Parathyroid adenoma (tissue), 2 donors: ENCODE measurements around the gene RDH13.

ENCODE experiments used
- H2AFZ ChIP-seq: fragments of 300-600 bp; sonication (generic); one replicate; pipeline ENCODE4 v1.7.0; 2017; ENCODE audit warnings: antibody characterized with exemption, mild to moderate bottlenecking
- H3K27ac ChIP-seq: fragments of 300-600 bp; sonication (generic); one replicate; pipeline ENCODE4 v1.7.0; 2017
- H3K27me3 ChIP-seq: fragments of 300-600 bp; sonication (generic); one replicate; pipeline ENCODE4 v1.7.0; 2017; ENCODE audit warnings: low read length; ENCODE audit not compliant: control insufficient read depth, insufficient read depth
- H3K36me3 ChIP-seq: fragments of 300-600 bp; sonication (generic); one replicate; pipeline ENCODE4 v1.7.0; 2017; ENCODE audit warnings: low read length; ENCODE audit not compliant: control insufficient read depth, insufficient read depth
- H3K4me1 ChIP-seq: fragments of 300-600 bp; sonication (generic); one replicate; pipeline ENCODE4 v1.7.0; 2017; ENCODE audit warnings: control low read depth
- H3K4me2 ChIP-seq: fragments of 300-600 bp; sonication (generic); one replicate; pipeline ENCODE4 v1.7.0; 2017; ENCODE audit warnings: low read length
- H3K4me3 ChIP-seq: fragments of 300-600 bp; sonication (generic); one replicate; pipeline ENCODE4 v1.7.0; 2017; ENCODE audit warnings: low read depth, low read length
- H3K79me2 ChIP-seq: fragments of 300-600 bp; sonication (generic); one replicate; pipeline ENCODE4 v1.7.0; 2017; ENCODE audit warnings: control low read depth
- H3K9ac ChIP-seq: fragments of 300-600 bp; sonication (generic); one replicate; pipeline ENCODE4 v1.7.0; 2017; ENCODE audit warnings: mild to moderate bottlenecking
- H3K9me3 ChIP-seq: fragments of 300-600 bp; sonication (generic); one replicate; pipeline ENCODE4 v1.7.0; 2017; ENCODE audit warnings: low read length; ENCODE audit not compliant: control insufficient read depth
- TF ChIP-seq, protein P1 (sequence below): fragments of 300-600 bp; sonication (generic); IDR thresholded peaks from one replicate; pipeline ENCODE4 v1.7.0; 2017; ENCODE audit warnings: antibody characterized with exemption, mild to moderate bottlenecking
- donor health status: primary hyperparathyroidism.

The RDH13 gene

GRCh38 chr19:55056827-55057226 lies 6.1 kb downstream of the RDH13 start:
- H3K27ac ChIP-seq, result no peak overlapping the region
- peaks cover 8% of the 10 kb centered on the region for H3K4me1 ChIP-seq
- H3K36me3 ChIP-seq, result no peaks in the 10 kb centered on the region
- no peaks in the 10 kb centered on the region for H3K27me3 ChIP-seq
- no peak overlapping the region for H2AFZ ChIP-seq
- peaks cover 11% of the 10 kb centered on the region for H3K79me2 ChIP-seq
- H3K9me3 ChIP-seq, result no peaks in the 10 kb centered on the region
- H3K4me3 ChIP-seq, result no peak overlapping the region
- H3K4me2 ChIP-seq, result no peak overlapping the region
- TF ChIP-seq, protein P1, sequence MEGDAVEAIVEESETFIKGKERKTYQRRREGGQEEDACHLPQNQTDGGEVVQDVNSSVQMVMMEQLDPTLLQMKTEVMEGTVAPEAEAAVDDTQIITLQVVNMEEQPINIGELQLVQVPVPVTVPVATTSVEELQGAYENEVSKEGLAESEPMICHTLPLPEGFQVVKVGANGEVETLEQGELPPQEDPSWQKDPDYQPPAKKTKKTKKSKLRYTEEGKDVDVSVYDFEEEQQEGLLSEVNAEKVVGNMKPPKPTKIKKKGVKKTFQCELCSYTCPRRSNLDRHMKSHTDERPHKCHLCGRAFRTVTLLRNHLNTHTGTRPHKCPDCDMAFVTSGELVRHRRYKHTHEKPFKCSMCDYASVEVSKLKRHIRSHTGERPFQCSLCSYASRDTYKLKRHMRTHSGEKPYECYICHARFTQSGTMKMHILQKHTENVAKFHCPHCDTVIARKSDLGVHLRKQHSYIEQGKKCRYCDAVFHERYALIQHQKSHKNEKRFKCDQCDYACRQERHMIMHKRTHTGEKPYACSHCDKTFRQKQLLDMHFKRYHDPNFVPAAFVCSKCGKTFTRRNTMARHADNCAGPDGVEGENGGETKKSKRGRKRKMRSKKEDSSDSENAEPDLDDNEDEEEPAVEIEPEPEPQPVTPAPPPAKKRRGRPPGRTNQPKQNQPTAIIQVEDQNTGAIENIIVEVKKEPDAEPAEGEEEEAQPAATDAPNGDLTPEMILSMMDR, result no peak
- H3K9ac ChIP-seq, result no peak overlapping the region

GRCh38 chr19:55053735-55054134 lies 9.2 kb downstream of the RDH13 start:
- Histone ChIP-seq H3K36me3 (no peaks in the 10 kb centered on the region), H3K9me3 (no peaks in the 10 kb centered on the region), H3K4me2 (no peak overlapping the region), H3K27ac (no peak overlapping the region), H3K4me1 (no peaks in the 10 kb centered on the region), H3K27me3 (no peaks in the 10 kb centered on the region), H3K4me3 (no peak overlapping the region), H3K79me2 (peaks cover 10% of the 10 kb centered on the region), H3K9ac (no peak overlapping the region), H2AFZ (no peak overlapping the region)
- TF ChIP-seq, protein P1, result no peak

GRCh38 chr19:55050749-55051532 lies 12.0 kb downstream of the RDH13 start:
- Histone ChIP-seq H3K9me3 (no peaks in the 10 kb centered on the region), H3K79me2 (peaks cover 9% of the 10 kb centered on the region), H3K4me2 (no peak overlapping the region), H2AFZ (no peak overlapping the region), H3K9ac (no peak overlapping the region), H3K4me3 (no peak overlapping the region), H3K27me3 (no peaks in the 10 kb centered on the region), H3K4me1 (no peaks in the 10 kb centered on the region), H3K36me3 (no peaks in the 10 kb centered on the region), H3K27ac (no peak overlapping the region)
- TF ChIP-seq, protein P1, result no peak

DNA sequence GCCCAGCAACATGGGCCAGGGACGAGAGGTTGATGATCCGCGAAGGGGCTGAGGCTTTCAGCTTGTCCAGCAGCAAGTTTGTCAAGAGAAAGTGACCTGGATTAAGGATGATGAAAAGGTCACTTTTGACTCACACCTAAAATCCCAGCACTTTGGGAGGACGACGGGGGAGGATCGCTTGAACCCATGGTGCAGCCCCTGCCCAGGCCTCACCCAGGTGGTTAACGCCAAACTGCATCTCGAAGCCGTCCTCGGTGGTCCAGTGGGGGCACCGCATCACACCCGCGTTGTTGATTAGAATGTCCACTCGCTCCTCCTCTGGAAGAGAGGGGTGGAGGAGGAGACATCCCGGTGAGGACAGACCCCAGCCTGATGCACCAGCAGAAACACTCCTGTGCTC lies 14.5 kb downstream of the RDH13 start:
- Histone ChIP-seq H3K79me2 (peaks cover 2% of the 10 kb centered on the region), H3K4me3 (no peak overlapping the region), H3K36me3 (no peaks in the 10 kb centered on the region), H3K27ac (no peak overlapping the region), H3K27me3 (no peaks in the 10 kb centered on the region), H3K9ac (no peak overlapping the region), H2AFZ (no peak overlapping the region), H3K4me1 (no peaks in the 10 kb centered on the region), H3K4me2 (no peak overlapping the region), H3K9me3 (no peaks in the 10 kb centered on the region)
- TF ChIP-seq, protein P1, result no peak

DNA sequence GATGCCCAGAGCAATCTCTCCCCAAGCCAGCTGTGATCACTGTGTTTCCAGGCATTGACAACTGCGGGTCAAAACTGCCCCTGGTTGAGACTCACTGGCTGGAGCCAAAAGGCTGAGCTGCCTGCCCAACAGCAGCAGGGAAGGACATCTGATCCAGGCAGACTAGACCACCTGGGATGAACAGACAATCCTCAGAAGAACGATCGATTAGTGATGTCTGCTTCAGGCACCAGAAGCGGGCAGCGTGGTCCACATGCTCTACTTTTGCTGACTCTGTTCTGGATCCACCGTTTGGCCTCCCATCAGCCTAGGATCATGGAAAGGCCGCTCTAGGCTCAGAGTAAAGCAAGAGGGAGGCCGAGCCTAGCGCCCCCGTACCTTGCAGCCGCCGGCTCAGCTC lies 15.0 kb downstream of the RDH13 start:
- Histone ChIP-seq H3K4me3 (no peak overlapping the region), H3K4me2 (no peak overlapping the region), H3K36me3 (no peaks in the 10 kb centered on the region), H3K9me3 (no peaks in the 10 kb centered on the region), H3K79me2 (peaks cover 2% of the 10 kb centered on the region), H3K27me3 (no peaks in the 10 kb centered on the region), H3K9ac (no peak overlapping the region), H3K27ac (no peak overlapping the region), H3K4me1 (no peaks in the 10 kb centered on the region), H2AFZ (no peak overlapping the region)
- TF ChIP-seq, protein P1, result no peak
